SK-N-SH treated with all-trans-retinoic acid at 6 μM for 48 hours (cell line): ENCODE measurements around the gene ADAMTS15.

ENCODE experiments used
- ATAC-seq: fragments of 200-7000 bp; cut with Tn5 transposase; 3 replicates; pipeline ENCODE4 v1.9.1; 2020; ENCODE audit warnings: mild to moderate bottlenecking, moderate library complexity
- ARNTL ChIP-seq: fragments of 450-650 bp; formaldehyde crosslinking; IDR thresholded peaks from 2 replicates; pipeline ENCODE4 v1.5.0; 2020; ENCODE audit warnings: low read depth, mild to moderate bottlenecking, moderate library complexity, borderline replicate concordance
- BACH2 ChIP-seq: fragments of 250-450 bp; sonication (Bioruptor Pico); IDR thresholded peaks from 2 replicates; pipeline ENCODE4 v1.9.0; 2021; ENCODE audit warnings: mild to moderate bottlenecking, borderline replicate concordance
- CSDC2 ChIP-seq: fragments of 250-450 bp; sonication (Bioruptor Pico); IDR thresholded peaks from 2 replicates; pipeline ENCODE4 v1.5.0; 2020; ENCODE audit warnings: mild to moderate bottlenecking, moderate library complexity
- ESRRG ChIP-seq: fragments of 250-450 bp; sonication (Bioruptor Pico); IDR thresholded peaks from 2 replicates; pipeline ENCODE4 v1.6.1; 2021; ENCODE audit warnings: mild to moderate bottlenecking
- GLIS3 ChIP-seq: fragments of 250-450 bp; sonication (Bioruptor Pico); IDR thresholded peaks from 2 replicates; pipeline ENCODE4 v1.5.0; 2020; ENCODE audit warnings: mild to moderate bottlenecking, moderate library complexity
- PPARA ChIP-seq: fragments of 250-450 bp; sonication (Bioruptor Pico); IDR thresholded peaks from 2 replicates; pipeline ENCODE4 v1.5.0; 2020; ENCODE audit warnings: mild to moderate bottlenecking, borderline replicate concordance
- RARB ChIP-seq: fragments of 250-450 bp; sonication (Bioruptor Pico); IDR thresholded peaks from 2 replicates; pipeline ENCODE4 v1.8.0; 2021; ENCODE audit warnings: mild to moderate bottlenecking, moderate library complexity
- TCF4 ChIP-seq: fragments of 250-450 bp; sonication (Bioruptor Pico); IDR thresholded peaks from 2 replicates; pipeline ENCODE4 v1.8.0; 2021; ENCODE audit warnings: mild to moderate bottlenecking, moderate library complexity, borderline replicate concordance
- TOX ChIP-seq: fragments of 250-450 bp; sonication (Bioruptor Pico); IDR thresholded peaks from 2 replicates; pipeline ENCODE4 v1.8.0; 2021; ENCODE audit warnings: mild to moderate bottlenecking, moderate library complexity, borderline replicate concordance
- ZFP3 ChIP-seq: fragments of 250-450 bp; sonication (Bioruptor Pico); IDR thresholded peaks from 2 replicates; pipeline ENCODE4 v1.5.0; 2020; ENCODE audit warnings: mild to moderate bottlenecking, moderate library complexity
- ZFP30 ChIP-seq: fragments of 450-650 bp; formaldehyde crosslinking; IDR thresholded peaks from 2 replicates; pipeline ENCODE4 v1.5.0; 2022; ENCODE audit warnings: mild to moderate bottlenecking, moderate library complexity
- ZNF70 ChIP-seq: fragments of 450-650 bp; formaldehyde crosslinking; IDR thresholded peaks from 2 replicates; pipeline ENCODE4 v1.5.0; 2020; ENCODE audit warnings: mild to moderate bottlenecking, moderate library complexity
- ZNF8 ChIP-seq: fragments of 450-650 bp; formaldehyde crosslinking; IDR thresholded peaks from 2 replicates; pipeline ENCODE4 v1.5.0; 2020; ENCODE audit warnings: mild to moderate bottlenecking, moderate library complexity
- TF ChIP-seq, protein P1 (sequence below): fragments of 250-450 bp; sonication (Bioruptor Pico); IDR thresholded peaks from 2 replicates; pipeline ENCODE4 v1.5.1; 2020; ENCODE audit warnings: low read depth, mild to moderate bottlenecking, moderate library complexity
- TF ChIP-seq, protein P2 (sequence below): fragments of 250-450 bp; sonication (Bioruptor Pico); IDR thresholded peaks from 2 replicates; pipeline ENCODE4 v1.8.0; 2021; ENCODE audit warnings: low read depth, mild to moderate bottlenecking, moderate library complexity, borderline replicate concordance
- TF ChIP-seq, protein P3 (sequence below): fragments of 250-450 bp; sonication (Bioruptor Pico); IDR thresholded peaks from 2 replicates; pipeline ENCODE4 v1.8.0; 2020; ENCODE audit warnings: mild to moderate bottlenecking, moderate library complexity, borderline replicate concordance
- TF ChIP-seq, protein P4 (sequence below): fragments of 250-450 bp; sonication (Bioruptor Pico); IDR thresholded peaks from 2 replicates; pipeline ENCODE4 v1.5.0; 2020; ENCODE audit warnings: mild to moderate bottlenecking, moderate library complexity
- TF ChIP-seq, protein P5 (sequence below): fragments of 250-450 bp; sonication (Bioruptor Pico); IDR thresholded peaks from 2 replicates; pipeline ENCODE4 v1.5.1; 2021; ENCODE audit warnings: mild to moderate bottlenecking, moderate library complexity

The ADAMTS15 gene

DNA sequence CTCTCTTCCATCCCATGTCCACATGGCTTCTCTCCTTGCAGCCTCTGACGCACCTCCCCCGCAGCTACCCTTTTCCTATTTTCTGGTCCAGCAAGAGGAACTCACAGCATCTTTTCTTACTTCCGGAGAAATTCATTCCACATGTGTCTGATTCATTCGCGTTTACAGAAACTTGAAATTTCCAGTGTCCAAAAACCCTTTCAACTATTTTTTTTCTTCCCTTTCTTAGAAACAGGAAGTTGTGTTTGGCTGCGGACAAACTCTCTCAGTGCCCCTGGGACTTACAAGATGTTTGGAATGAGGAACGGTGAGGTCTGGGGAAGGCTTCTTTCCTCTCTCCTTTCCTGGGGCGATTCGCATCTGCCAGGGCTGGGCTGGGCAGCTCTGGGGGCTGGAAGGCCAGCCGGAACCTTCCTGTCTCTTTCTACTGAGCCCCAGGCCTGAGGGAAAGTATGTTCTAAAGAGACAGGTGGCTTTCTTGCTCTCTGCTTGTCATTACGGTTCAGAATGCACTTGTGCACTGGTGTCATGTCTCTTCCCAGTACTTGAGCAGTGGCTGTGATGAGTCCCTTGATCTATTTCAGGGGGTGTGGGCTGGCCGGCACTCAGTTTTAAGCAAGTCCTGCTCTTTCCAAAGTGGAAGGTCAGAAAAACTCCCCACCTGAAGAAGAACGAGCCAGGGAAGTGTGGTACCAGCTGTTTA, 47.5 kb upstream of the ADAMTS15 start:
- no peak for ATAC-seq
- TF ChIP-seq PPARA (CRISPR knock-in tag) = no peak
- TF ChIP-seq, protein P1, sequence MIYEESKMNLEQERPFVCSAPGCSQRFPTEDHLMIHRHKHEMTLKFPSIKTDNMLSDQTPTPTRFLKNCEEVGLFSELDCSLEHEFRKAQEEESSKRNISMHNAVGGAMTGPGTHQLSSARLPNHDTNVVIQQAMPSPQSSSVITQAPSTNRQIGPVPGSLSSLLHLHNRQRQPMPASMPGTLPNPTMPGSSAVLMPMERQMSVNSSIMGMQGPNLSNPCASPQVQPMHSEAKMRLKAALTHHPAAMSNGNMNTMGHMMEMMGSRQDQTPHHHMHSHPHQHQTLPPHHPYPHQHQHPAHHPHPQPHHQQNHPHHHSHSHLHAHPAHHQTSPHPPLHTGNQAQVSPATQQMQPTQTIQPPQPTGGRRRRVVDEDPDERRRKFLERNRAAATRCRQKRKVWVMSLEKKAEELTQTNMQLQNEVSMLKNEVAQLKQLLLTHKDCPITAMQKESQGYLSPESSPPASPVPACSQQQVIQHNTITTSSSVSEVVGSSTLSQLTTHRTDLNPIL = no peak

DNA sequence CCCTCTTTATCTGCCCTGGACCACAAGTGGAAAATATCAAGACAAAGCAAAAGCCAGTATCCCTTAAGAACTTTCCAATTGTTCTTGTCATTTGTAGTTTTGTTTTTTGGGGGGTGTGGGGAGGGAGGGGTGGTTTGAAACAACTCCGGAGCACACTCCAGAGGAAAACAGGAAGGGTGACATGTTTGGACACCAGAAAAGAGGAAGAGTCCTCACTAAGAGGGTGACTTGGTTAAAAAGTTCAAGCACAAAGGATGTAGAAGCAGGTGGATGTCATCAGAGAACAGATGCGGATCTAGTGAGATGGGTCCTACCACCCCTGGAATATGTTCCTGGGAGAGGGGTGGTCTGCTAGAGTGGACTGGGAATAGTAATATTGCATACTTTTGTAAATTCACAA, 45.9 kb upstream of the ADAMTS15 start:
- TF ChIP-seq, protein P2, sequence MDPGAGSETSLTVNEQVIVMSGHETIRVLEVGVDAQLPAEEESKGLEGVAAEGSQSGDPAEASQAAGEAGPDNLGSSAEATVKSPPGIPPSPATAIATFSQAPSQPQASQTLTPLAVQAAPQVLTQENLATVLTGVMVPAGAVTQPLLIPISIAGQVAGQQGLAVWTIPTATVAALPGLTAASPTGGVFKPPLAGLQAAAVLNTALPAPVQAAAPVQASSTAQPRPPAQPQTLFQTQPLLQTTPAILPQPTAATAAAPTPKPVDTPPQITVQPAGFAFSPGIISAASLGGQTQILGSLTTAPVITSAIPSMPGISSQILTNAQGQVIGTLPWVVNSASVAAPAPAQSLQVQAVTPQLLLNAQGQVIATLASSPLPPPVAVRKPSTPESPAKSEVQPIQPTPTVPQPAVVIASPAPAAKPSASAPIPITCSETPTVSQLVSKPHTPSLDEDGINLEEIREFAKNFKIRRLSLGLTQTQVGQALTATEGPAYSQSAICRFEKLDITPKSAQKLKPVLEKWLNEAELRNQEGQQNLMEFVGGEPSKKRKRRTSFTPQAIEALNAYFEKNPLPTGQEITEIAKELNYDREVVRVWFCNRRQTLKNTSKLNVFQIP (CRISPR knock-in tag) = no peak
- TF ChIP-seq TCF4 (CRISPR knock-in tag) = no peak
- TF ChIP-seq, protein P1 = no peak
- no peak for TF ChIP-seq CSDC2
- TF ChIP-seq TOX (CRISPR knock-in tag) = no peak
- no peak for ATAC-seq

DNA sequence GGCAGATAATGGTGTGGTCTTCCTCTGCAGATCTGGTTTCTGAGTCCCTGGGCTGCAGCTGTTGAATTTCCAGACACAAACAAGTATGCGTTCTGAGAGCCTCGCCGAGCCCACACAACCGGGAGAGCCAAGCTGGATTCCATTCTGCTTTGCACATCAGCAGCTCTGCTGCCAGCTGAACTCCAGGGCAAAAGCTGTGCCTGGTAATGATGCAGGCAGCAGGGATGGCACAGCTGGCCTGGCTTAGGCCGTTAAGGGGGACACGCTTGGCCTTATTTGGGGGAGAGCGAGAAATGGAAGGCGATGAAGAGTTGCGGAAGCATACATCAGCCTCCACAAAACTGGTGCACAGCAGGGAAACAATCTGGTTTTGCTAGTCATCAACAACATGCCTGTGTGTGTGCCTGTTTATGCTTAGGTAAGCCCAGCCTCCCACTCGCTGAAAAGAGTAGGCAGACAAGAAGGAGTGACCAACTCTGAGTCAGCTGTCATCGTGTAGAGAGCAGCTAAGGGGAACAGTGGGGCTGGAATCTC, 45.1 kb upstream of the ADAMTS15 start:
- TF ChIP-seq, protein P3, sequence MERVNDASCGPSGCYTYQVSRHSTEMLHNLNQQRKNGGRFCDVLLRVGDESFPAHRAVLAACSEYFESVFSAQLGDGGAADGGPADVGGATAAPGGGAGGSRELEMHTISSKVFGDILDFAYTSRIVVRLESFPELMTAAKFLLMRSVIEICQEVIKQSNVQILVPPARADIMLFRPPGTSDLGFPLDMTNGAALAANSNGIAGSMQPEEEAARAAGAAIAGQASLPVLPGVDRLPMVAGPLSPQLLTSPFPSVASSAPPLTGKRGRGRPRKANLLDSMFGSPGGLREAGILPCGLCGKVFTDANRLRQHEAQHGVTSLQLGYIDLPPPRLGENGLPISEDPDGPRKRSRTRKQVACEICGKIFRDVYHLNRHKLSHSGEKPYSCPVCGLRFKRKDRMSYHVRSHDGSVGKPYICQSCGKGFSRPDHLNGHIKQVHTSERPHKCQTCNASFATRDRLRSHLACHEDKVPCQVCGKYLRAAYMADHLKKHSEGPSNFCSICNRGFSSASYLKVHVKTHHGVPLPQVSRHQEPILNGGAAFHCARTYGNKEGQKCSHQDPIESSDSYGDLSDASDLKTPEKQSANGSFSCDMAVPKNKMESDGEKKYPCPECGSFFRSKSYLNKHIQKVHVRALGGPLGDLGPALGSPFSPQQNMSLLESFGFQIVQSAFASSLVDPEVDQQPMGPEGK (CRISPR knock-in tag) = no peak
- TF ChIP-seq PPARA (CRISPR knock-in tag) = no peak
- TF ChIP-seq, protein P4, sequence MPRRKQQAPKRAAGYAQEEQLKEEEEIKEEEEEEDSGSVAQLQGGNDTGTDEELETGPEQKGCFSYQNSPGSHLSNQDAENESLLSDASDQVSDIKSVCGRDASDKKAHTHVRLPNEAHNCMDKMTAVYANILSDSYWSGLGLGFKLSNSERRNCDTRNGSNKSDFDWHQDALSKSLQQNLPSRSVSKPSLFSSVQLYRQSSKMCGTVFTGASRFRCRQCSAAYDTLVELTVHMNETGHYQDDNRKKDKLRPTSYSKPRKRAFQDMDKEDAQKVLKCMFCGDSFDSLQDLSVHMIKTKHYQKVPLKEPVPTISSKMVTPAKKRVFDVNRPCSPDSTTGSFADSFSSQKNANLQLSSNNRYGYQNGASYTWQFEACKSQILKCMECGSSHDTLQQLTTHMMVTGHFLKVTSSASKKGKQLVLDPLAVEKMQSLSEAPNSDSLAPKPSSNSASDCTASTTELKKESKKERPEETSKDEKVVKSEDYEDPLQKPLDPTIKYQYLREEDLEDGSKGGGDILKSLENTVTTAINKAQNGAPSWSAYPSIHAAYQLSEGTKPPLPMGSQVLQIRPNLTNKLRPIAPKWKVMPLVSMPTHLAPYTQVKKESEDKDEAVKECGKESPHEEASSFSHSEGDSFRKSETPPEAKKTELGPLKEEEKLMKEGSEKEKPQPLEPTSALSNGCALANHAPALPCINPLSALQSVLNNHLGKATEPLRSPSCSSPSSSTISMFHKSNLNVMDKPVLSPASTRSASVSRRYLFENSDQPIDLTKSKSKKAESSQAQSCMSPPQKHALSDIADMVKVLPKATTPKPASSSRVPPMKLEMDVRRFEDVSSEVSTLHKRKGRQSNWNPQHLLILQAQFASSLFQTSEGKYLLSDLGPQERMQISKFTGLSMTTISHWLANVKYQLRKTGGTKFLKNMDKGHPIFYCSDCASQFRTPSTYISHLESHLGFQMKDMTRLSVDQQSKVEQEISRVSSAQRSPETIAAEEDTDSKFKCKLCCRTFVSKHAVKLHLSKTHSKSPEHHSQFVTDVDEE (CRISPR knock-in tag) = no peak
- no peak for TF ChIP-seq ZNF70 (CRISPR knock-in tag)
- TF ChIP-seq TOX (CRISPR knock-in tag) = no peak
- TF ChIP-seq, protein P2 (CRISPR knock-in tag) = no peak
- no peak for TF ChIP-seq TCF4 (CRISPR knock-in tag)
- no peak for TF ChIP-seq BACH2 (CRISPR knock-in tag)
- TF ChIP-seq ZNF8 (CRISPR knock-in tag) = no peak
- TF ChIP-seq, protein P5, sequence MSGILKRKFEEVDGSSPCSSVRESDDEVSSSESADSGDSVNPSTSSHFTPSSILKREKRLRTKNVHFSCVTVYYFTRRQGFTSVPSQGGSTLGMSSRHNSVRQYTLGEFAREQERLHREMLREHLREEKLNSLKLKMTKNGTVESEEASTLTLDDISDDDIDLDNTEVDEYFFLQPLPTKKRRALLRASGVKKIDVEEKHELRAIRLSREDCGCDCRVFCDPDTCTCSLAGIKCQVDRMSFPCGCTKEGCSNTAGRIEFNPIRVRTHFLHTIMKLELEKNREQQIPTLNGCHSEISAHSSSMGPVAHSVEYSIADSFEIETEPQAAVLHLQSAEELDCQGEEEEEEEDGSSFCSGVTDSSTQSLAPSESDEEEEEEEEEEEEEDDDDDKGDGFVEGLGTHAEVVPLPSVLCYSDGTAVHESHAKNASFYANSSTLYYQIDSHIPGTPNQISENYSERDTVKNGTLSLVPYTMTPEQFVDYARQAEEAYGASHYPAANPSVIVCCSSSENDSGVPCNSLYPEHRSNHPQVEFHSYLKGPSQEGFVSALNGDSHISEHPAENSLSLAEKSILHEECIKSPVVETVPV (CRISPR knock-in tag) = no peak
- TF ChIP-seq ZFP30 (CRISPR knock-in tag) = no peak
- no peak for TF ChIP-seq RARB (CRISPR knock-in tag)
- TF ChIP-seq ESRRG = no peak
- no peak for TF ChIP-seq ARNTL (CRISPR knock-in tag)
- no peak for TF ChIP-seq CSDC2
- no peak for TF ChIP-seq ZFP3 (CRISPR knock-in tag)
- TF ChIP-seq GLIS3 = no peak
- TF ChIP-seq, all 23 proteins: peak for 0
- peak; percentile 91 for ATAC-seq
